OCI-LY3 (cell line): ENCODE results near the gene MYH10.

Source experiments
- EZH2phosphoT487 ChIP-seq: fragments of 200-600 bp; shearing (Covaris generic); IDR thresholded peaks from 2 replicates; pipeline ENCODE4 v1.6.1; 2018; ENCODE audit warnings: antibody characterized with exemption, mixed run types, low read depth
- TF ChIP-seq, protein P1 (sequence below): fragments of 200-600, 300-600 bp; sonication (generic); IDR thresholded peaks from 2 replicates; pipeline ENCODE4 v1.5.1; 2014; ENCODE audit warnings: antibody characterized with exemption, low read length, low read depth

- no peak for TF ChIP-seq EZH2phosphoT487
- TF ChIP-seq, protein P1, sequence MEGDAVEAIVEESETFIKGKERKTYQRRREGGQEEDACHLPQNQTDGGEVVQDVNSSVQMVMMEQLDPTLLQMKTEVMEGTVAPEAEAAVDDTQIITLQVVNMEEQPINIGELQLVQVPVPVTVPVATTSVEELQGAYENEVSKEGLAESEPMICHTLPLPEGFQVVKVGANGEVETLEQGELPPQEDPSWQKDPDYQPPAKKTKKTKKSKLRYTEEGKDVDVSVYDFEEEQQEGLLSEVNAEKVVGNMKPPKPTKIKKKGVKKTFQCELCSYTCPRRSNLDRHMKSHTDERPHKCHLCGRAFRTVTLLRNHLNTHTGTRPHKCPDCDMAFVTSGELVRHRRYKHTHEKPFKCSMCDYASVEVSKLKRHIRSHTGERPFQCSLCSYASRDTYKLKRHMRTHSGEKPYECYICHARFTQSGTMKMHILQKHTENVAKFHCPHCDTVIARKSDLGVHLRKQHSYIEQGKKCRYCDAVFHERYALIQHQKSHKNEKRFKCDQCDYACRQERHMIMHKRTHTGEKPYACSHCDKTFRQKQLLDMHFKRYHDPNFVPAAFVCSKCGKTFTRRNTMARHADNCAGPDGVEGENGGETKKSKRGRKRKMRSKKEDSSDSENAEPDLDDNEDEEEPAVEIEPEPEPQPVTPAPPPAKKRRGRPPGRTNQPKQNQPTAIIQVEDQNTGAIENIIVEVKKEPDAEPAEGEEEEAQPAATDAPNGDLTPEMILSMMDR: no peak
These were observed 140.1 kb downstream of the MYH10 start for GRCh38 chr17:8490256-8491023.
